HCT116 (cell line): ENCODE results near the gene MYO5C. TPM values are rescaled to one million over a fixed set of nuclear protein-coding genes. Genes with fewer than 3 reads are reported as not detected.

Source experiments
- ATAC-seq: fragments of 200-7000 bp; cut with Tn5 transposase; 2 replicates; pipeline ENCODE4 v1.9.1; 2020; ENCODE audit warnings: mild to moderate bottlenecking, moderate library complexity
- BruUV-seq: library from RNA; stranded (reverse); fragments of 400-500 nt; replicated peaks from 2 replicates; lab custom pipeline; 2021; lab: Mats Ljungman, UMichigan
- CTCF ChIA-PET: fragments of 300-600 bp; sonication (Branson Sonifier 250); formaldehyde crosslinking; loops from one replicate; lab custom pipeline; 2021; ENCODE audit warnings: antibody characterized with exemption; lab: Charles Lee
- POLR2A ChIA-PET: fragments of 300-600, 350-600 bp; sonication (Branson Sonifier 250); formaldehyde crosslinking; loops from one replicate; lab custom pipeline; 2021; ENCODE audit warnings: antibody characterized with exemption; lab: Charles Lee
- RAD21 ChIA-PET, 2 experiments: fragments of 300-600 bp; sonication (Branson Sonifier 250); formaldehyde crosslinking; loops; one replicate each; lab custom pipeline; 2023; ENCODE audit warnings: low total read pairs in 2 of 2; ENCODE audit not compliant: uncharacterized antibody in 2 of 2, unreplicated experiment in 2 of 2, low non-redundant PET in 1 of 2; lab: Charles Lee
- DNase-seq: peaks from one replicate; pipeline ENCODE4 v3.0.0-alpha.2; 2010; ENCODE audit warnings: low read depth, low spot score
- H2AFZ ChIP-seq: fragments of 200-600 bp; shearing (Covaris generic), sonication (generic); 2 replicates; pipeline ENCODE4 v1.6.1; 2017; ENCODE audit warnings: low read depth, mixed run types, mixed read lengths, antibody characterized with exemption, low read length; ENCODE audit not compliant: poor library complexity, severe bottlenecking
- H3K27ac ChIP-seq: 2 replicates; pipeline ENCODE4 v1.5.1; 2012; ENCODE audit warnings: low read depth, low read length
- H3K27me3 ChIP-seq: fragments of 200-600 bp; sonication (generic); 2 replicates; pipeline ENCODE4 v1.6.1; 2016; ENCODE audit warnings: mixed run types, low read length, mixed read lengths; ENCODE audit not compliant: insufficient read depth
- H3K36me3 ChIP-seq, 2 experiments: fragments of 200-500 bp in 1 of 2; fragments of 200-600 bp in 1 of 2; sonication (Bioruptor generic) in 1 of 2; sonication (generic) in 1 of 2; 2 replicates each; pipeline versions ENCODE4 v1.5.1 to v1.6.1; 2014 to 2016; ENCODE audit warnings: low read length in 2 of 2, inconsistent platforms in 1 of 2, mixed read lengths in 1 of 2, mixed run types in 1 of 2; ENCODE audit not compliant: insufficient read depth in 2 of 2, control insufficient read depth in 1 of 2
- H3K4me1 ChIP-seq, 2 experiments: fragments of 200-600 bp in 1 of 2; sonication (generic) in 1 of 2; 2 replicates each; pipeline versions ENCODE4 v1.5.1 to v1.6.1; 2012 to 2017; ENCODE audit warnings: low read length in 2 of 2, inconsistent platforms in 1 of 2, mild to moderate bottlenecking in 1 of 2, mixed read lengths in 1 of 2, mixed run types in 1 of 2, moderate library complexity in 1 of 2; ENCODE audit not compliant: insufficient read depth in 2 of 2, control insufficient read depth in 1 of 2
- H3K4me2 ChIP-seq: fragments of 200-600 bp; sonication (generic); 2 replicates; pipeline ENCODE4 v1.6.1; 2017; ENCODE audit warnings: mixed run types, low read length, mixed read lengths
- H3K4me3 ChIP-seq, 2 experiments: fragments of 200-600 bp in 1 of 2; sonication (generic) in 1 of 2; replicated peaks in 1 of 2; 2 replicates each; pipeline ENCODE4 v1.5.1; 2011 to 2016; ENCODE audit warnings: low read length in 2 of 2, control low read depth in 1 of 2, low read depth in 1 of 2, mild to moderate bottlenecking in 1 of 2, mixed read lengths in 1 of 2, mixed run types in 1 of 2
- H3K79me2 ChIP-seq: fragments of 200-600 bp; sonication (generic); 2 replicates; pipeline ENCODE4 v1.6.1; 2017; ENCODE audit warnings: mild to moderate bottlenecking, mixed run types, low read length, moderate library complexity, mixed read lengths; ENCODE audit not compliant: insufficient read depth
- H3K9ac ChIP-seq: fragments of 200-600 bp; sonication (generic); 2 replicates; pipeline ENCODE4 v1.6.1; 2016; ENCODE audit warnings: low read length, mixed read lengths
- H3K9me2 ChIP-seq: fragments of 200-600 bp; sonication (generic), shearing (Covaris generic); 2 replicates; pipeline ENCODE4 v1.6.1; 2017; ENCODE audit warnings: mixed run types, mild to moderate bottlenecking, moderate library complexity; ENCODE audit not compliant: insufficient read depth
- H3K9me3 ChIP-seq, 2 experiments: fragments of 200-500 bp in 1 of 2; fragments of 200-600 bp in 1 of 2; sonication (Bioruptor generic) in 1 of 2; sonication (generic) in 1 of 2; 2 replicates each; pipeline ENCODE4 v1.6.1; 2014 to 2017; ENCODE audit warnings: low read length in 2 of 2, mixed read lengths in 2 of 2, inconsistent platforms in 1 of 2, low read depth in 1 of 2, mild to moderate bottlenecking in 1 of 2, mixed run types in 1 of 2, moderate library complexity in 1 of 2; ENCODE audit not compliant: control insufficient read depth in 1 of 2, insufficient read depth in 1 of 2
- H4K20me1 ChIP-seq: fragments of 200-600 bp; sonication (generic), shearing (Covaris generic); 2 replicates; pipeline ENCODE4 v1.6.1; 2017; ENCODE audit warnings: mixed run types, mild to moderate bottlenecking, moderate library complexity; ENCODE audit not compliant: insufficient read depth
- CEBPB ChIP-seq: IDR thresholded peaks from 2 replicates; pipeline ENCODE4 v1.6.1; 2012; ENCODE audit warnings: low read depth
- CTCF ChIP-seq, 3 experiments: fragments of 200-600 bp in 1 of 3; sonication (generic) in 1 of 3; IDR thresholded peaks in 2 of 3; conservative IDR thresholded peaks in 1 of 3; 2 replicates each; pipeline ENCODE4 v1.5.1; 2012 to 2017; ENCODE audit warnings: low read depth in 2 of 3, low read length in 2 of 3, antibody characterized with exemption in 1 of 3, borderline replicate concordance in 1 of 3, control low read depth in 1 of 3, mild to moderate bottlenecking in 1 of 3, mixed read lengths in 1 of 3, mixed run types in 1 of 3, moderate library complexity in 1 of 3; ENCODE audit not compliant: insufficient read depth in 1 of 3
- EZH2 ChIP-seq: fragments of 200-600 bp; sonication (generic); IDR thresholded peaks from 2 replicates; pipeline ENCODE4 v1.6.1; 2017; ENCODE audit warnings: antibody characterized with exemption, mixed run types
- EZH2phosphoT487 ChIP-seq: fragments of 200-600 bp; IDR thresholded peaks from 2 replicates; pipeline ENCODE4 v1.6.1; 2018; ENCODE audit warnings: antibody characterized with exemption, borderline replicate concordance
- RAD21 ChIP-seq: IDR thresholded peaks from 2 replicates; pipeline ENCODE4 v1.6.1; 2012; ENCODE audit warnings: low read depth, mild to moderate bottlenecking
- SRF ChIP-seq: IDR thresholded peaks from 2 replicates; pipeline ENCODE4 v1.6.1; 2012; ENCODE audit warnings: low read depth
- intact Hi-C: fragments of 100-400 bp; cut with micrococcal nuclease; formaldehyde crosslinking; loops from 2 replicates; pipeline ENCODE4 v1.10.0; 2022
- total RNA-seq: library from RNA; stranded (reverse); gene quantifications from one replicate; pipeline ENCODE4 v1.2.1, GENCODE V29; 2021; ENCODE audit not compliant: unreplicated experiment

The MYO5C gene
- total RNA-seq, 1 experiment from 2014 or later, result 34.0 TPM

GRCh38 chr15:52213206-52213605 lies 82.4 kb downstream of the MYO5C start (continued):
- TF ChIP-seq RAD21 (no peak), CEBPB (no peak), EZH2phosphoT487 (no peak), EZH2 (no peak)

GRCh38 chr15:52208306-52208946 lies 87.2 kb downstream of the MYO5C start:
- no peak overlapping the region for H2AFZ ChIP-seq
- DNase-seq, result peak; percentile 49

More at GRCh38 chr15:52208306-52208946, 87.2 kb downstream of the MYO5C start:
- H3K4me1 ChIP-seq, result no peaks in the 10 kb centered on the region
- H3K9ac ChIP-seq, result no peak overlapping the region
- peak; percentile 98 for ATAC-seq
- no peaks in the 10 kb centered on the region for H3K27me3 ChIP-seq
- CTCF ChIA-PET, result interaction anchor here (0.8 to 2.9 kb wide), 15 partner anchors 9 to 558 kb away, joined by 3 to 13 read pairs (median 5); no protein-coding TSS in a partner anchor
- no peak for TF ChIP-seq EZH2phosphoT487
- peak; percentile 55; the same call in 1 of the 2 replicates for TF ChIP-seq RAD21
- TF ChIP-seq SRF, result no peak
- peak; percentile 56 to 94 (median 92); a peak in 5 of 6 replicates for TF ChIP-seq CTCF (IDR thresholded peaks at IDR 0.05 in 2 of 3, conservative IDR thresholded peaks at IDR 0.05 in 1 of 3; ENCODE audit: borderline replicate concordance in 1 of 3, insufficient read depth in 1 of 3, low read depth in 2 of 3, low read length in 2 of 3)
- TF ChIP-seq CEBPB, result no peak
- H3K79me2 ChIP-seq, result no peaks in the 10 kb centered on the region
- RAD21 ChIA-PET, result no interaction called here
- H3K4me3 ChIP-seq, result no peak overlapping the region
- BruUV-seq, result no TSS peak
- H3K9me3 ChIP-seq, result no peaks in the 10 kb centered on the region
- POLR2A ChIA-PET, result no interaction called here
- intact Hi-C loops, result loop anchor here (2.0 kb wide), 1 partner anchor 226 kb away; no protein-coding TSS in a partner anchor
- no peaks in the 10 kb centered on the region for H4K20me1 ChIP-seq
- H3K27ac ChIP-seq, result no peak overlapping the region
- peaks cover 25 to 38% of the 10 kb centered on the region in 2 experiments; a peak in 3 of 4 replicates for H3K36me3 ChIP-seq
- no peak overlapping the region for H3K4me2 ChIP-seq
- no peaks in the 10 kb centered on the region for H3K9me2 ChIP-seq
